Peyer's patch (tissue), 4 donors: ENCODE measurements around the gene NRAP.

ENCODE experiments used
- CTCF ChIP-seq, 6 experiments: fragments of 450-650 bp in 4 of 6; fragments of 200-600 bp in 2 of 6; sonication (generic) in 1 of 6; IDR thresholded peaks; one replicate each; pipeline ENCODE4 v1.5.1; 2017 to 2019; ENCODE audit warnings: antibody characterized with exemption in 6 of 6, mild to moderate bottlenecking in 3 of 6, moderate library complexity in 1 of 6
- POLR2A ChIP-seq, 2 donors: fragments of 450-650 bp; IDR thresholded peaks; one replicate each; pipeline ENCODE4 v1.5.1; 2017; ENCODE audit warnings: antibody characterized with exemption in 2 of 2, mild to moderate bottlenecking in 2 of 2, moderate library complexity in 2 of 2

GRCh38 chr10:113651021-113651420 lies 12.8 kb downstream of the NRAP start:
- no peak for TF ChIP-seq CTCF (IDR thresholded peaks at IDR 0.05)
- TF ChIP-seq POLR2A (IDR thresholded peaks at IDR 0.05): no peak
